NCI-H69 (cell line): Measurements from ENCODE around the gene CIBAR2.

Experiments used
- DNase-seq: peaks from one replicate; lab custom pipeline; 2025; lab: John Stamatoyannopoulos, UW

CIBAR2 gene

GRCh38 chr16:85144026-85144915 lies 32.0 kb upstream of the CIBAR2 start:
- no peak for DNase-seq

GRCh38 chr16:85142771-85143211 lies 30.5 kb upstream of the CIBAR2 start:
- no peak for DNase-seq

- DNase-seq, result no peak
Measured at GRCh38 chr16:85142129-85142513, 29.8 kb upstream of the CIBAR2 start.

GRCh38 chr16:85141491-85142128 lies 29.3 kb upstream of the CIBAR2 start:
- DNase-seq, result no peak

GRCh38 chr16:85140455-85141012 lies 28.3 kb upstream of the CIBAR2 start:
- DNase-seq, result no peak

GRCh38 chr16:85139881-85140339 lies 27.6 kb upstream of the CIBAR2 start:
- no peak for DNase-seq

GRCh38 chr16:85138825-85139627 lies 26.8 kb upstream of the CIBAR2 start:
- peak; percentile 67 for DNase-seq

GRCh38 chr16:85138073-85138824 lies 26.0 kb upstream of the CIBAR2 start:
- no peak for DNase-seq

GRCh38 chr16:85137323-85138072 lies 25.2 kb upstream of the CIBAR2 start:
- no peak for DNase-seq

GRCh38 chr16:85136702-85137322 lies 24.5 kb upstream of the CIBAR2 start:
- no peak for DNase-seq

- DNase-seq, result no peak
Measured at GRCh38 chr16:85136213-85136701, 24.0 kb upstream of the CIBAR2 start.

GRCh38 chr16:85134789-85135142 lies 22.5 kb upstream of the CIBAR2 start:
- no peak for DNase-seq

- DNase-seq, result no peak
Measured at GRCh38 chr16:85134076-85134788, 22.0 kb upstream of the CIBAR2 start.

GRCh38 chr16:85133290-85133599 lies 21.0 kb upstream of the CIBAR2 start:
- no peak for DNase-seq

- DNase-seq, result no peak
Measured at GRCh38 chr16:85132456-85133289, 20.4 kb upstream of the CIBAR2 start.

GRCh38 chr16:85130705-85131028 lies 18.4 kb upstream of the CIBAR2 start:
- DNase-seq, result no peak

- DNase-seq, result peak; percentile 53
Measured at GRCh38 chr16:85129876-85130704, 17.8 kb upstream of the CIBAR2 start.
